HepG2 (cell line): Measurements from ENCODE around the gene TSSK3. TPM values are rescaled to one million over a fixed set of nuclear protein-coding genes. Genes with fewer than 3 reads are reported as not detected.
A peak's percentile ranks its signal among the peaks of the same experiment; 100 is the strongest.

Experiments used
- BCL3 ChIP-seq: sonication (generic); formaldehyde crosslinking; IDR thresholded peaks from 2 replicates; pipeline ENCODE4 v1.5.1; 2020; ENCODE audit warnings: mild to moderate bottlenecking, missing genetic modification reagents, moderate library complexity
- EP300 ChIP-seq, 3 experiments: sonication (generic) in 1 of 3; formaldehyde crosslinking in 1 of 3; IDR thresholded peaks; 2 replicates each; pipeline versions ENCODE4 v1.5.1 to v1.6.1; 2011 to 2020; ENCODE audit warnings: low read depth in 2 of 3, low read length in 2 of 3, borderline replicate concordance in 1 of 3, improper control_type of control experiment in 1 of 3, mild to moderate bottlenecking in 1 of 3, missing genetic modification reagents in 1 of 3, moderate library complexity in 1 of 3
- MAF1 ChIP-seq: sonication (generic); formaldehyde crosslinking; IDR thresholded peaks from 2 replicates; pipeline ENCODE4 v1.5.0; 2020; ENCODE audit warnings: missing genetic modification reagents, borderline replicate concordance
- MLLT10 ChIP-seq: sonication (generic); formaldehyde crosslinking; IDR thresholded peaks from 2 replicates; pipeline ENCODE4 v1.4.0; 2020; ENCODE audit warnings: missing genetic modification reagents
- NR2C2 ChIP-seq: sonication (generic); formaldehyde crosslinking; IDR thresholded peaks from 2 replicates; pipeline ENCODE4 v1.4.0; 2020; ENCODE audit warnings: missing genetic modification reagents, mild to moderate bottlenecking, moderate library complexity, borderline replicate concordance
- RORA ChIP-seq: sonication (generic); formaldehyde crosslinking; IDR thresholded peaks from 2 replicates; pipeline ENCODE4 v1.5.0; 2020; ENCODE audit warnings: mild to moderate bottlenecking, missing genetic modification reagents, moderate library complexity
- SALL2 ChIP-seq: sonication (generic); formaldehyde crosslinking; IDR thresholded peaks from 2 replicates; pipeline ENCODE4 v1.8.1; 2023; ENCODE audit warnings: mild to moderate bottlenecking, missing genetic modification reagents, inconsistent platforms
- SOX6 ChIP-seq, 2 experiments: fragments of 450-650 bp in 1 of 2; sonication (generic) in 1 of 2; formaldehyde crosslinking in 1 of 2; IDR thresholded peaks; 2 replicates each; pipeline versions ENCODE4 v1.4.0 to v1.6.1; 2017 to 2020; ENCODE audit warnings: antibody characterized with exemption in 1 of 2, mild to moderate bottlenecking in 1 of 2, missing genetic modification reagents in 1 of 2
- SP1 ChIP-seq, 2 experiments: fragments of 450-650 bp in 1 of 2; sonication (generic) in 1 of 2; formaldehyde crosslinking in 1 of 2; IDR thresholded peaks; 2 replicates each; pipeline versions ENCODE4 v1.4.0 to v1.6.1; 2016 to 2020; ENCODE audit warnings: missing genetic modification reagents in 1 of 2
- STAG1 ChIP-seq: sonication (generic); formaldehyde crosslinking; IDR thresholded peaks from 2 replicates; pipeline ENCODE4 v1.4.0; 2020; ENCODE audit warnings: missing genetic modification reagents
- ZNF180 ChIP-seq: sonication (generic); formaldehyde crosslinking; IDR thresholded peaks from 2 replicates; pipeline ENCODE4 v1.4.0; 2020; ENCODE audit warnings: low read depth, missing genetic modification reagents, borderline replicate concordance
- ZNF224 ChIP-seq: sonication (generic); formaldehyde crosslinking; IDR thresholded peaks from 2 replicates; pipeline ENCODE4 v1.5.0; 2020; ENCODE audit warnings: mild to moderate bottlenecking, missing genetic modification reagents
- ZNF234 ChIP-seq: sonication (generic); formaldehyde crosslinking; conservative IDR thresholded peaks from 2 replicates; pipeline ENCODE4 v1.5.1; 2020; ENCODE audit warnings: mild to moderate bottlenecking, missing genetic modification reagents
- ZNF562 ChIP-seq: sonication (generic); formaldehyde crosslinking; IDR thresholded peaks from 2 replicates; pipeline ENCODE4 v1.8.0; 2022; ENCODE audit warnings: missing genetic modification reagents, borderline replicate concordance
- ZNF629 ChIP-seq: sonication (generic); formaldehyde crosslinking; conservative IDR thresholded peaks from 2 replicates; pipeline ENCODE4 v1.5.0; 2020; ENCODE audit warnings: missing genetic modification reagents
- ZNF75D ChIP-seq: sonication (generic); formaldehyde crosslinking; IDR thresholded peaks from 2 replicates; pipeline ENCODE4 v1.8.1; 2023; ENCODE audit warnings: missing genetic modification reagents, mild to moderate bottlenecking, borderline replicate concordance
- polyA plus RNA-seq, 8 experiments: library from polyadenylated mRNA; depleted of rRNA in 3 of 8; stranded (reverse) in 7 of 8; unstranded in 1 of 8; fragments of >200 nt; fragmentation: Illumina TruSeq in 4 of 8; extraction: Trizol in 4 of 8; gene quantifications; 2 replicates each; pipeline versions ENCODE4 v1.2.1 to v1.2.3, GENCODE V29; 2011 to 2016; ENCODE audit warnings: low read depth in 4 of 8, missing spikeins in 1 of 8, mixed read lengths in 1 of 8; ENCODE audit not compliant: insufficient read depth in 1 of 8
- total RNA-seq, 5 experiments: library from RNA; depleted of rRNA; stranded (reverse); fragments of >200 nt; fragmentation: Illumina TruSeq; extraction: Trizol; gene quantifications; 2 replicates each; pipeline ENCODE4 v1.2.3, GENCODE V29; 2016; ENCODE audit warnings: low read depth in 1 of 5
- TF ChIP-seq, protein P1 (sequence below): sonication (generic); formaldehyde crosslinking; IDR thresholded peaks from 2 replicates; pipeline ENCODE4 v1.4.0; 2020; ENCODE audit warnings: missing genetic modification reagents
- TF ChIP-seq, protein P2 (sequence below): sonication (generic); formaldehyde crosslinking; IDR thresholded peaks from 2 replicates; pipeline ENCODE4 v1.4.0; 2020; ENCODE audit warnings: missing genetic modification reagents
- TF ChIP-seq, protein P3 (sequence below): sonication (generic); formaldehyde crosslinking; IDR thresholded peaks from 2 replicates; pipeline ENCODE4 v1.4.0; 2020; ENCODE audit warnings: missing genetic modification reagents

Gene TSSK3
- total and polyA plus RNA-seq, 2 of the 13 experiments (the other 11 are each of a cell fraction or from before 2014, with no cell fraction given): 1.0 to 1.1 TPM

GRCh38 chr1:32337855-32338636 is 24.3 kb upstream of the TSSK3 start (continued):
- TF ChIP-seq, protein P1, sequence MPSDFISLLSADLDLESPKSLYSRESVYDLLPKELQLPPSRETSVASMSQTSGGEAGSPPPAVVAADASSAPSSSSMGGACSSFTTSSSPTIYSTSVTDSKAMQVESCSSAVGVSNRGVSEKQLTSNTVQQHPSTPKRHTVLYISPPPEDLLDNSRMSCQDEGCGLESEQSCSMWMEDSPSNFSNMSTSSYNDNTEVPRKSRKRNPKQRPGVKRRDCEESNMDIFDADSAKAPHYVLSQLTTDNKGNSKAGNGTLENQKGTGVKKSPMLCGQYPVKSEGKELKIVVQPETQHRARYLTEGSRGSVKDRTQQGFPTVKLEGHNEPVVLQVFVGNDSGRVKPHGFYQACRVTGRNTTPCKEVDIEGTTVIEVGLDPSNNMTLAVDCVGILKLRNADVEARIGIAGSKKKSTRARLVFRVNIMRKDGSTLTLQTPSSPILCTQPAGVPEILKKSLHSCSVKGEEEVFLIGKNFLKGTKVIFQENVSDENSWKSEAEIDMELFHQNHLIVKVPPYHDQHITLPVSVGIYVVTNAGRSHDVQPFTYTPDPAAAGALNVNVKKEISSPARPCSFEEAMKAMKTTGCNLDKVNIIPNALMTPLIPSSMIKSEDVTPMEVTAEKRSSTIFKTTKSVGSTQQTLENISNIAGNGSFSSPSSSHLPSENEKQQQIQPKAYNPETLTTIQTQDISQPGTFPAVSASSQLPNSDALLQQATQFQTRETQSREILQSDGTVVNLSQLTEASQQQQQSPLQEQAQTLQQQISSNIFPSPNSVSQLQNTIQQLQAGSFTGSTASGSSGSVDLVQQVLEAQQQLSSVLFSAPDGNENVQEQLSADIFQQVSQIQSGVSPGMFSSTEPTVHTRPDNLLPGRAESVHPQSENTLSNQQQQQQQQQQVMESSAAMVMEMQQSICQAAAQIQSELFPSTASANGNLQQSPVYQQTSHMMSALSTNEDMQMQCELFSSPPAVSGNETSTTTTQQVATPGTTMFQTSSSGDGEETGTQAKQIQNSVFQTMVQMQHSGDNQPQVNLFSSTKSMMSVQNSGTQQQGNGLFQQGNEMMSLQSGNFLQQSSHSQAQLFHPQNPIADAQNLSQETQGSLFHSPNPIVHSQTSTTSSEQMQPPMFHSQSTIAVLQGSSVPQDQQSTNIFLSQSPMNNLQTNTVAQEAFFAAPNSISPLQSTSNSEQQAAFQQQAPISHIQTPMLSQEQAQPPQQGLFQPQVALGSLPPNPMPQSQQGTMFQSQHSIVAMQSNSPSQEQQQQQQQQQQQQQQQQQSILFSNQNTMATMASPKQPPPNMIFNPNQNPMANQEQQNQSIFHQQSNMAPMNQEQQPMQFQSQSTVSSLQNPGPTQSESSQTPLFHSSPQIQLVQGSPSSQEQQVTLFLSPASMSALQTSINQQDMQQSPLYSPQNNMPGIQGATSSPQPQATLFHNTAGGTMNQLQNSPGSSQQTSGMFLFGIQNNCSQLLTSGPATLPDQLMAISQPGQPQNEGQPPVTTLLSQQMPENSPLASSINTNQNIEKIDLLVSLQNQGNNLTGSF (CRISPR knock-in tag): no peak
- 0 out of 2 replicates have a peak, but pooled peaks have one; percentile 43 for TF ChIP-seq SALL2
- TF ChIP-seq ZNF562 (CRISPR knock-in tag): no peak
- TF ChIP-seq MAF1: no peak
- no peak for TF ChIP-seq SOX6 (IDR thresholded peaks at IDR 0.05)
- peak; percentile 80 for TF ChIP-seq SOX6 (CRISPR knock-in tag; IDR thresholded peaks at IDR 0.05)
- TF ChIP-seq ZNF180: no peak
- TF ChIP-seq, protein P2, sequence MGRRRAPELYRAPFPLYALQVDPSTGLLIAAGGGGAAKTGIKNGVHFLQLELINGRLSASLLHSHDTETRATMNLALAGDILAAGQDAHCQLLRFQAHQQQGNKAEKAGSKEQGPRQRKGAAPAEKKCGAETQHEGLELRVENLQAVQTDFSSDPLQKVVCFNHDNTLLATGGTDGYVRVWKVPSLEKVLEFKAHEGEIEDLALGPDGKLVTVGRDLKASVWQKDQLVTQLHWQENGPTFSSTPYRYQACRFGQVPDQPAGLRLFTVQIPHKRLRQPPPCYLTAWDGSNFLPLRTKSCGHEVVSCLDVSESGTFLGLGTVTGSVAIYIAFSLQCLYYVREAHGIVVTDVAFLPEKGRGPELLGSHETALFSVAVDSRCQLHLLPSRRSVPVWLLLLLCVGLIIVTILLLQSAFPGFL: no peak
- TF ChIP-seq EP300 (IDR thresholded peaks at IDR 0.05; ENCODE audit: low read depth in 2 of 2, low read length in 2 of 2): no peak
- TF ChIP-seq EP300 (CRISPR knock-in tag; IDR thresholded peaks at IDR 0.05; ENCODE audit: borderline replicate concordance): no peak
- TF ChIP-seq ZNF629 (CRISPR knock-in tag): 0 out of 2 replicates have a peak, but pooled peaks have one; percentile 35
- TF ChIP-seq, protein P3, sequence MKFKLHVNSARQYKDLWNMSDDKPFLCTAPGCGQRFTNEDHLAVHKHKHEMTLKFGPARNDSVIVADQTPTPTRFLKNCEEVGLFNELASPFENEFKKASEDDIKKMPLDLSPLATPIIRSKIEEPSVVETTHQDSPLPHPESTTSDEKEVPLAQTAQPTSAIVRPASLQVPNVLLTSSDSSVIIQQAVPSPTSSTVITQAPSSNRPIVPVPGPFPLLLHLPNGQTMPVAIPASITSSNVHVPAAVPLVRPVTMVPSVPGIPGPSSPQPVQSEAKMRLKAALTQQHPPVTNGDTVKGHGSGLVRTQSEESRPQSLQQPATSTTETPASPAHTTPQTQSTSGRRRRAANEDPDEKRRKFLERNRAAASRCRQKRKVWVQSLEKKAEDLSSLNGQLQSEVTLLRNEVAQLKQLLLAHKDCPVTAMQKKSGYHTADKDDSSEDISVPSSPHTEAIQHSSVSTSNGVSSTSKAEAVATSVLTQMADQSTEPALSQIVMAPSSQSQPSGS (CRISPR knock-in tag): 0 out of 2 replicates have a peak, but pooled peaks have one; percentile 19
- TF ChIP-seq ZNF75D (CRISPR knock-in tag): no peak
- TF ChIP-seq ZNF234 (CRISPR knock-in tag): no peak
- TF ChIP-seq STAG1 (CRISPR knock-in tag): no peak
- TF ChIP-seq NR2C2 (CRISPR knock-in tag): no peak
- TF ChIP-seq RORA (CRISPR knock-in tag): no peak
- no peak for TF ChIP-seq BCL3
- no peak for TF ChIP-seq ZNF224
- TF ChIP-seq SP1 (IDR thresholded peaks at IDR 0.05): no peak
- peak; percentile 47; the same call in 1 of the 2 replicates for TF ChIP-seq SP1 (CRISPR knock-in tag; IDR thresholded peaks at IDR 0.05)
- no peak for TF ChIP-seq MLLT10 (CRISPR knock-in tag)
